ENCODE results near the gene PPME1. TPM values are rescaled to one million over a fixed set of nuclear protein-coding genes. Genes with fewer than 3 reads are reported as not detected.

PPME1 gene
- total RNA-seq, 1 experiment from 2014 or later: 38.1 TPM

GRCh38 chr11:74256378-74257133 lies 85.5 kb downstream of the PPME1 start:
- ChIA-PET POLR2A (interaction anchor here (1.2 to 1.6 kb wide), 4 partner anchors 11 to 314 kb away, joined by 3 to 10 read pairs (median 6); no protein-coding TSS in a partner anchor), CTCF (interaction anchor here (0.5 to 8.1 kb wide), 32 partner anchors 9 to 604 kb away, joined by 3 to 210 read pairs (median 5); partner anchors contain the start of gene LIPT2)
- no peak overlapping the region for H3K4me3 Mint-ChIP-seq (ENCODE audit: unreplicated experiment)

DNA sequence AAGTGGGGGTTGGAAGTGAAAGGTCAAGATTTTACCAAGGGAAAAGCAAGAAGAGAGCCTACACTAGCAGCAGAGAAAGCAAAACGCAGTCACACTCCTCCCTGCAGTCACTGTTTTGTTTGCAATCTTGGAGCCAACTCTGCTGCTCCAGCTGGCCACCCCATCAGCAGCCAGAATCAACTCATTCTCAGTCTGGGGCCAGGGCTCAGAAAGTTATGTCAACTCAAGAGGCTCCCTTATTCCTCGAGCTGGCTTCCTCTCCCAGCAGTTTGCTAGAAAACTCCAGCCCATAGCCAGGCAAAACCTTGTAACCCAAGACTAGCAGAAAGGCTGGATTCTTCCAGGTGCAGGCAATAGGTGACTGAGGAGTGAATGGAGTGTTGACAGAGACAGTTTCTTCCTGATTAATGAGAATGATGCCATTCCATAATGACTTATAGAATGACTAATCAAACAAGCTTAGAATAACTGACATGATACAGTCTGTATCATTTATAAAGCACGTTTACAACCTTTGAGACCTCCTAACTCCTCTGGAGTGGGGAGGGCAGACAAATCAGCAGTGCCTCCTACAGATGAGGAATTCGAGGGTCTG lies 87.0 kb downstream of the PPME1 start:
- Mint-ChIP-seq H3K9me3 (ENCODE audit: unreplicated experiment) (no peaks in the 10 kb centered on the region), H3K27me3 (ENCODE audit: insufficient read depth, unreplicated experiment) (no peaks in the 10 kb centered on the region), H3K36me3 (ENCODE audit: insufficient read depth, unreplicated experiment) (peaks cover 21% of the 10 kb centered on the region), H3K4me3 (ENCODE audit: unreplicated experiment) (no peak overlapping the region), H3K27ac (ENCODE audit: low read depth, unreplicated experiment) (peak overlapping the region; percentile 38), H3K4me1 (ENCODE audit: insufficient read depth, unreplicated experiment) (peaks cover 15% of the 10 kb centered on the region)
- BruUV-seq (replicated peaks): no TSS peak
- ChIA-PET CTCF (interaction anchor here (0.6 kb wide), 2 partner anchors 10 to 188 kb away, joined by 3 read pairs; no protein-coding TSS in a partner anchor), POLR2A (interaction anchor here (0.7 to 1.3 kb wide), 3 partner anchors 191 to 1003 kb away, joined by 3 read pairs; partner anchors contain the start of gene LIPT2)
- intact Hi-C loops (cut with micrococcal nuclease): loop anchor here (2.0 kb wide), 1 partner anchor 131 kb away; no protein-coding TSS in a partner anchor
- TF ChIP-seq CTCF (IDR thresholded peaks at IDR 0.05; ENCODE audit: unreplicated experiment): no peak
- DNase-seq (ENCODE audit: unreplicated experiment): no peak

More at GRCh38 chr11:74256378-74257133, 85.5 kb downstream of the PPME1 start:
- intact Hi-C loops (cut with micrococcal nuclease): loop anchor here (1.0 to 2.0 kb wide), 3 partner anchors 63 to 292 kb away; no protein-coding TSS in a partner anchor
- H3K9me3 Mint-ChIP-seq (ENCODE audit: unreplicated experiment): no peaks in the 10 kb centered on the region
- H3K27ac Mint-ChIP-seq (ENCODE audit: low read depth, unreplicated experiment): no peak overlapping the region
- BruUV-seq (replicated peaks): no TSS peak
- peaks cover 15% of the 10 kb centered on the region for H3K4me1 Mint-ChIP-seq (ENCODE audit: insufficient read depth, unreplicated experiment)
- DNase-seq (ENCODE audit: unreplicated experiment): peak; percentile 38
- H3K27me3 Mint-ChIP-seq (ENCODE audit: insufficient read depth, unreplicated experiment): no peaks in the 10 kb centered on the region
- no peak for TF ChIP-seq CTCF (IDR thresholded peaks at IDR 0.05; ENCODE audit: unreplicated experiment)
- peaks cover 36% of the 10 kb centered on the region for H3K36me3 Mint-ChIP-seq (ENCODE audit: insufficient read depth, unreplicated experiment)

DNA sequence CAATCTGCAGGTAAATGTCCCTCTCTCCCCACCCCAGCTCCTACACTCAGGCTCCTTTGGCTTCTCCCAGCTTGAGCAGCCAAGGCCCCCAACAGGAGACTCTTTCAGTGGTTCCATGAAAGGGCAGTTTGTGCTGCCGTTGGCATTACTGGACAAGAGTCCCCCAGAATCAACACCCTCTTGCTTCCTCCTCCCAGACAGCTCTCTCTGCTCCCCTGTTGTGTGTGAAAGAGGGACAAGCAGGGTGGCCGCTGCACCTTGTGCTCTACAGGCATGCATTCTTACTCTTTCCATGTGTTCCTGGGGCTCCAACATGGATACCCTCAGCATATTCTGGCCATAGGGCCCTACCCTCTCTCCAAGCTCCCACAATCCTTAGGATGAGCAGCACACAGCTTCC lies 91.6 kb downstream of the PPME1 start:
- CTCF ChIA-PET: interaction anchor here (1.5 to 3.5 kb wide), 2 partner anchors 187 to 190 kb away, joined by 7 to 15 read pairs; no protein-coding TSS in a partner anchor
- H3K27me3 Mint-ChIP-seq (ENCODE audit: insufficient read depth, unreplicated experiment): no peaks in the 10 kb centered on the region

More for the DNA sequence above, 91.6 kb downstream of the PPME1 start:
- TF ChIP-seq CTCF (IDR thresholded peaks at IDR 0.05; ENCODE audit: unreplicated experiment): no peak
- intact Hi-C loops (cut with micrococcal nuclease): no loop called here
- BruUV-seq (replicated peaks): no TSS peak
- no peaks in the 10 kb centered on the region for H3K36me3 Mint-ChIP-seq (ENCODE audit: insufficient read depth, unreplicated experiment)
- POLR2A ChIA-PET: no interaction called here
- H3K4me1 Mint-ChIP-seq (ENCODE audit: insufficient read depth, unreplicated experiment): peaks cover 11% of the 10 kb centered on the region
- no peak overlapping the region for H3K27ac Mint-ChIP-seq (ENCODE audit: low read depth, unreplicated experiment)
- DNase-seq (ENCODE audit: unreplicated experiment): no peak
- H3K4me3 Mint-ChIP-seq (ENCODE audit: unreplicated experiment): no peak overlapping the region
- no peaks in the 10 kb centered on the region for H3K9me3 Mint-ChIP-seq (ENCODE audit: unreplicated experiment)
